Measurements from ENCODE around the gene NPR1. TPM values are rescaled to one million over a fixed set of nuclear protein-coding genes. Genes with fewer than 3 reads are reported as not detected.

Gene NPR1
- total RNA-seq, 4 donors from 2014 or later = 87.3 to 203 (median 120) TPM

- TF ChIP-seq CTCF (IDR thresholded peaks at IDR 0.05) = no peak
- DNase-seq (ENCODE audit: low spot score) = no peak
- ATAC-seq (ENCODE audit: low FRiP score) = no peak
These were observed 29.2 kb upstream of the NPR1 start for GRCh38 chr1:153649137-153649862.

- no peak for TF ChIP-seq CTCF (IDR thresholded peaks at IDR 0.05)
- no peak for ATAC-seq (ENCODE audit: low FRiP score)
- DNase-seq (ENCODE audit: low spot score) = no peak
These were observed 28.6 kb upstream of the NPR1 start for GRCh38 chr1:153649863-153650235.

GRCh38 chr1:153651771-153652170, 26.7 kb upstream of the NPR1 start:
- DNase-seq (ENCODE audit: low spot score) (no peak), ATAC-seq (ENCODE audit: low FRiP score) (no peak)
- TF ChIP-seq CTCF (IDR thresholded peaks at IDR 0.05) = no peak

- DNase-seq (ENCODE audit: low spot score) (no peak), ATAC-seq (ENCODE audit: low FRiP score) (peak; percentile 85)
- TF ChIP-seq CTCF (IDR thresholded peaks at IDR 0.05) = no peak
These were observed 25.5 kb upstream of the NPR1 start for GRCh38 chr1:153652805-153653500.

- no peak for ATAC-seq (ENCODE audit: low FRiP score)
- TF ChIP-seq CTCF (IDR thresholded peaks at IDR 0.05) = no peak
- no peak for DNase-seq (ENCODE audit: low spot score)
These were observed 23.2 kb upstream of the NPR1 start for GRCh38 chr1:153655333-153655732.

GRCh38 chr1:153658400-153659174, 19.9 kb upstream of the NPR1 start, which contains the start of gene SNAPIN:
SNAPIN (plus strand) TSS chr1:153658703; CDS start chr1:153658744, 41 bp downstream.
- no peak for TF ChIP-seq CTCF (IDR thresholded peaks at IDR 0.05)
- ATAC-seq (ENCODE audit: low FRiP score) = peak; percentile 95
- peak; percentile 83 for DNase-seq (ENCODE audit: low spot score)

Measured in omental fat pad (tissue), 4 donors.